Activated naive CD4-positive, alpha-beta T cell treated with Interleukin-2 at 50 U/mL for 16 hours (primary cell): ENCODE measurements around the gene SRGAP3.

ENCODE experiments used
- DNase-seq: peaks from one replicate; pipeline ENCODE4 v3.0.0-alpha.2; 2020

SRGAP3 gene

DNA sequence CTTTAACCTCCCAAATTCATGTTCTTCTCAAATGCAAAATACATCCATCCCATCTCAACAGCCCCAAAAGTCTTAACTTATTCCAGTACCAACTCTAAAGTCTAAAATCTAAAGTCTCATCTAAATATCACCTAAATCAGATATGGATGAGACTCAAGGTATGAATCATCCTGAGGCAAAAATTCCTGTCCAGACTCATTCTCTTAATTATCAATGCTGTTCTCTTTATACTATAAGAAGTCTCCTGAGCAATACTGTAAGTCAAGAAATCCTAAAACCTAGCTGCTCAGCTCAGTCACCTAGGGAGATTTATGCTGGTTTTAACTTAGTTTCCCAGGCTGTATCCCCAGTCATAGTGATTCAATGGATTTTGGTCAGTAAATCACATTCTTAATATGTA, 297.3 kb downstream of the SRGAP3 start:
- no peak for DNase-seq

DNA sequence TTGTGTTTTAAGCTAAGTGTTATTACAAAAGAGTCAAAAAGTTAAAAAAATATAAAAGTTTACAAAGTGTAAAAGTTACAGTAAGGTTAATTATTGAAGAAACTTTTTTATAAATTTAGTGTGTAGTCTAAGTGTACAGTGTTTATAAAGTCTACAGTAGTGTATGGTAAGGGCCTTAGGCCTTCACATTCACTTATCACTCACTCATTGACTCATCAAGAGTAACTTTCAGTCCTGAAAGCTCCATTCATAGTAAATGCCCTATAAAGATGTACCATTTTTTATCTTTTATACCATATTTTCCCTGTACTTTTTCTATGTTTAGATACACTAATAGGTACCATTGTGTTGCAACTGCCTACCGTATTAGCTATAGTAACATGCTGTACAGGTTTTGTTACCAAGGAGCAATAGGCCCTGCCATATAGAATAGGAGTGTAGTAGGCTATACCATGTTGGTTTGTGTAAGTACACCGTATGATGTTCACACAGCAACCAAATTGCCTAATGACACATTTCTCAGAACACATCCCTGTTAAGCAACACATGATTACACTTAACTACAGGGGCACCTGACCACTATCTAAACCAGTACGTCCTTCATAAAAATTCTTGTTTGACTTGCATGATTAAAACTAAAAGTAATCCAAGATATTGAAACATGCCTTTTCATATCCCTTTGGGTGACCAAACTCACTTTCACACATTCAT, 303.4 kb downstream of the SRGAP3 start:
- DNase-seq: no peak

DNA sequence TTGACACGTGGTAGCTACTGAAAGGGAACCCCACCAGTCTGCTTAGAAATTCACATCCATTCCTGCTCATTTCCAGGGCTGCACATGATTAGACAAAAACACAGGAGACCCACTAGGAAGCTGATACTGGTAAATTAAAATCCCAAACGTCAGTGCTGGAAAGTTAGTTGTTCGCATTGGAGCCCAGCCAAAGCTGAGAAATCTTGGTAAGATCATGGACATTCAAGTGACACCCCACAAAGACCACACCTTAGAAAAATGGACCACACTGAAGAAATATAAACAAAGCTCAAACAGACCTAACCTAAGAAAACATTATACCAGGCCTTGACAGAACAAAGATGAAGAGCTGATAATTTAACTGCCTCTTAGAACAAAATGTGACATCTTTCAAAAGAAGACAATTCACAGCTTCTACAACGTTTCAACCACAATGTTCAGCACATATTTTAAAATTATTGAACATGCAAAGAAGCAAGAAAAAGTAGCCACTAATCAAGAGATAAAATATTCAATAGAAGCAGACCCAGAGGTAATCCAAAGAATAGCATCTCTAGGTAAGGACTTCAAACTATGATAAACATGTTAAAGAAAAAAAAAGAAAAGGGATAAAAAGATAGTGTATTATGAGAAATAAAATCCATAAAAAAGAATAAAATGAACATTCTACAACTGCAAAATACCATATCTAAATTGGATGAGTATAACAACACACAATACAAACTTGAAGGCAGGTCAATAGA, 306.5 kb downstream of the SRGAP3 start:
- DNase-seq: no peak

DNA sequence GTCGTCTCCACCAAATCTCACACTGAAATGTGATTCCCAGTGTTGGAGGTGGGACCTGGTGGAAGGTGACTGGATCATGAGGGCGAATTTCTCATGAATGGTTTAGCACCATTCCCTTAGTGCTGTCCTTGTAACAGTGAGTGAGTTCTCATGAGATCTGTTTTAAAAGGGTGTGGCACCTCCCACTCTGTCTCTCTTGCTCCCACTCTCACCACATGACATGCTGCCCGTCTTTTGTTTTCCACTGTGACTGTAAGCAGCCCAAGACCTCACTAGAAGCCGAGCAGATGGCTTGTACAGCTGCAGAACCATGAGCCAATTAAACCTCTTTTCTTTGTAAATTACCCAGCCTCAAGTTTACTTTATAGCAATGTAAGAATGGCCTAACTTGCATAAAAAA, 307.3 kb downstream of the SRGAP3 start:
- DNase-seq: no peak

DNA sequence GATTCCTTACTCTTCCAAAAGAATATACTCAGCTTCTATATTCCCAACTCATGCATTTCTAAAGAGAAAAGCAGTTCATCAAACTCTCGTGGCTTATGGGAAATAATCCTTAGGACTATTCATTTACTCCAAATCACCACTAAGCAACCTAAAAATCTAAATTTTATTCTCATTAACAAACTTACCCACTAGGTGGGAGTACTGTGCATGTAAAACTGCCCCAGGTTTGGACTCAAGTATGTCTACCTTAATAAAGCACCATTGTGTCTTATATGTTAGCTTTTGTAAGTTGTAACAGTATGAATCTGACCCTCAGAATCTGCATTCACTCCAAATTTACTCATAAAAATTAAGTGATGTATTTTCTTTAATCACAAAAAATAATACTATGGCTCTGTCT, 311.4 kb downstream of the SRGAP3 start:
- no peak for DNase-seq

DNA sequence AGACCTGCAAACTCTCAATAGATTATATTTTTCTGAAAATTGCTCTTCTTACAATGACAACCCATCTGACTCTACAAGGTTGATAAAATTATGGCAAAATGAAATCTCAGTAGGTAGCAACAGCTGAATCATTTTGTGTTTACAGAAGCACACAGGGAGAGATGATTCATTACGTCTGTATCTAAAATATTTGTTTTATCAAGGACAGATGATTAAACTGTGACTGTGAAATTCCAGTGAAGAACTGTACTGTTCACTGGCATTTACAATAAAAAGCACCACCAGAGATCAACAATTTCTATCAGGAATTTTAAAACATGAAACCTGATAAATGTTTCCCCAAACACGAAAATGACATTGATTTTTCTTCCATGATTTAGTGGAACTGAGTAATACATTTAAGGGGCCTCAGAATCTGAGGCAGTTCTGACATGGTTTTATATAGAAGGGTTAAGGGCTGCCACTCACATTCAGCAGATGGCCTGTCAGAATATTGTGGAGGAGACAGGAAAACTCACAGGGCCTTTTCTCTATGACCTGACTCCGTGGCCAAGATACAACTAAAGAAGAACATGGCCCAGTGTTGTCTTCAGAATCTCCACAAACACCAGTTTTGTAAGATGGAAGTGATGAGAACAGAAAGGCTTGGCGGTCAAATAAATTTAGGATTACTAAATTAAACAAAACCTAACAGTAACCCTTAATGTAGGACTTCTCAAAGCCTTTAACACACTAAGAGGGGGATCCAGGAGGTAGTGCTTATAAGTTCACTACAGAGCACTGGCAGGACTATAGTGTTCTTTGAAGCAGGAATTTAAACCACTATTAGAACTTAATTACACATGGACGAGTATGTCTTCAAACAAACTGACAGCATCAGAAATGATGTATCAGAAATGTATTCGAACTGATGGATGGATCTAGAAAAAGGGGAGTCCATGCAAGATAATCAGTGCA, 312.1 kb downstream of the SRGAP3 start:
- DNase-seq: no peak

DNA sequence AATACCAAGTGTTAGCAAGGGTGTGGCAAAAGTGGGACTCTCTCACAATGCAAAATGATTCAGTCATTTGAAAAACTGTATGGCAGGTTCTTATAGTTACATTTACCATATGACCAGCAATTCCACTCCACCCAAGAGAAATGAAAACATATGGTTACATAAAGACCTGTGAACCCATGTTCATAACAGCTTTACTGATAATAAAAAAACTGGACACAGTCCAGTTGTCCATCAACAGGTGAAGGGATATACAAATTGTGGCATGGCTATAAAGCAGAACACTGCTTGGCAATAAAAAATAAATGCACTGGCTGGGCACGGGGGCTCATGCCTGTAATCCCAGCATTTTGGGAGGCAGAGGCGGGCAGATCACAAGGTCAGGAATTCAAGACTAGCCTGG, 316.9 kb downstream of the SRGAP3 start:
- no peak for DNase-seq

DNA sequence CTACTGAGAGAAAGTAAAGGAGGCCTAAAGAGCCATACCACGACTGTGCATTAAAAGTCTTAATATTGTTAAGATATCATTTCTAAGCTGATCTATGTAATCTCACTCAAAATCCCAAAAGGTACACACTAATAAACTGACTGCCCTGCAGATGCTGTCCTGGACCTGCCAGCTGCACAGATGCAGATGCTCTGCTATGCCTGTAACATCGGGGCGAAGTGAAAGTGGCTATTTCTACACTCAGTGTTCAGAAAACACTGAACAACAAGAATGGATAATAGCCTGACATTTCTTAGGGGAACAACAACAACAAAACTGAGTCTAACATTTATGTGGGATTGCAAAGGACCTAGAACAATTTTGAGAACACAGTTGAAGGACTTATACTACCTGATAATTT, 318.1 kb downstream of the SRGAP3 start:
- DNase-seq: no peak
